ENCODE results near the gene XPO4.
A peak's percentile ranks its signal among the peaks of the same experiment; 100 is the strongest.
"Not testable (repeated sequence)": the region's sequence is repeated elsewhere in the genome, so short reads cannot be mapped to it uniquely, and the experiment has no call there.

Gene XPO4

DNA sequence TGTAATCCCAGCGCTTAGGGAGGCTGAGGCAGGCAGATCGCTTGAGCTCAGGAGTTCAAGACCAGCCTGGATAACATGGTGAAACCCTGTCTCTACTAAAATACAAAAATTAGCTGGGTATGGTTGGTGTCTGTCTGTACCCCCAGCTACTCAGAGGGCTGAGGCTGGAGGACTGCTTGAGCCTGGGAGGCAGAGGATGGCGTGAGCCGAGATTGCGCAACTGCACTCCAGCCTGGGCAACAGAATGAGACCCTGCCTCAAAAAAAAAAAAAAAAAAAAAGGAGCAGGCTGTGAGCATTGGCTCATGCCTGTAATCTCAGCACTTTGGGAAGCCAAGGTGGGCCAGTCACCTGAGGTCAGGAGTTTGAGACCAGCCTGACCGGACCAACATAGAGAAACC, 12.0 kb downstream of the XPO4 start:
- DNase-seq: not testable (repeated sequence)

DNA sequence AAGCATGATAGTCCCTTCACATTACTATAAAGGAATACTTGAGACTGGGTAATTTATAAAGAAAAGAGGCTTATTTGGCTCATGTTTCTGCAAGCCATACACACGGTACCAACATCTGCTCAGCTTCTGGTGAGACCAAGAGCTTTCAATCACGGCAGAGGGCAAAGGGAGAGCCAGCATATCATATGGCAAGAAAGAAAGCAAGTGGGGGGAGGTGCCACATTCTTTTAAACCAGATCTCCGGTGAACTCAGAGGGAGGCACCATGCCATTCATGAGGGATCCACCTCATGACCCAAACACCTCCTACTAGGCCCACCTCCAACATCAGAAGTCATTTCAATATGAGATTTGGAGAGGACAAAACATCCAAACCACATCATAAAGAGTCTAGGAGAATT, 20.3 kb downstream of the XPO4 start:
- no peak for DNase-seq

DNA sequence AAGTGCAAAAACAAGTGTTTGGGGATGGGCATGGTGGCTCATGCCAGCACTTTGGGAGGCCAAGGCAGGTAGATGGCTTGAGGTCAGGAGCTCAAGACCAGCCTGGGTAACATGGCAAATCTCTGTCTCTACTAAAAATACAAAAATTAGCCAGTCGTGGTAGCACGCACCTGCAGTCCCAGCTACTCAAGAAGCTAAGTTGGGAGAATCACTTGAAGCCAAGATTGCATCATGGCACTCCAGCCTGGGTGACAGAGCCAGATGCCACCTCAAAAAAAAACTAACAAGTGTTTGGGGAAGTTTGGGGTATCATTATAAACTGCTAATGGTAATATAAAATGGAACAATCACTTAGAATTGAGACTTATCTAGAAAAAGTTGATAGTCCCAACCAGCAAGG, 24.6 kb downstream of the XPO4 start:
- no peak for DNase-seq

DNA sequence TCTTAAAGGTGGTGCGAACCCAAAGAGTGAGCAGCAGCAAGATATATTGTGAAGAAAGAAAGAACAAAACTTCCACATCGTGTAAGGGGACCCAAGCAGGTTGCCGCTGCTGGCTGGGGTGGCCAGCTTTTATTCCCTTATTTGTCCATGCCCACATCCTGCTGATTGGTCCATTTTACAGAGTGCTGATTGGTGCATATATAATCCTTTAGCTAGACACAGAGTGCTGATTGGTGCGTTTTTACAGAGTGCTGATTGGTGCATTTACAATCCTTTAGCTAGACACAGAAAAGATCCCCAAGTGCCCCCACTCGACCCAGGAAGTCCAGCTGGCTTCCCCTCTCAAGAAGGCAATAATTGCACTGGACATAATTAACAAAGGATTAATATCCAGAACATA, 25.7 kb downstream of the XPO4 start:
- DNase-seq: not testable (repeated sequence)

DNA sequence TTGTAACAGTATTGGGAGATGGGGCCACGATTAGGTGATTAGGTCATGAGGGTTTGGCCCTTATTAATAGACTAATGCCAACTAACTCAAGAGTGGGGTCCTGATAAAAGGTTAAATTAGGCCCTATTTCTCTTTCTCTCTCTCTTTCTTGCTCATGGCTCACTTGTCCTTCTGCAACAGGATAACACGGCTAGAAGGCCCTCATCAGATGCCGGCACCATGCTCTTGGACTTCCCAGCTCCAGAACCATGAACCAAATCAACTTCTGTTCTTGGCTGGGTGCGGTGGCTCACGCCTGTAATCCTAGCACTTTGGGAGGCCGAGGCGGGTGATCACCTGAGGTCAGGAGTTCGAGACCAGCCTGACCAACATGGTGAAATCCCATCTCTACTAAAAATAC, 28.1 kb downstream of the XPO4 start:
- DNase-seq: not testable (repeated sequence)

DNA sequence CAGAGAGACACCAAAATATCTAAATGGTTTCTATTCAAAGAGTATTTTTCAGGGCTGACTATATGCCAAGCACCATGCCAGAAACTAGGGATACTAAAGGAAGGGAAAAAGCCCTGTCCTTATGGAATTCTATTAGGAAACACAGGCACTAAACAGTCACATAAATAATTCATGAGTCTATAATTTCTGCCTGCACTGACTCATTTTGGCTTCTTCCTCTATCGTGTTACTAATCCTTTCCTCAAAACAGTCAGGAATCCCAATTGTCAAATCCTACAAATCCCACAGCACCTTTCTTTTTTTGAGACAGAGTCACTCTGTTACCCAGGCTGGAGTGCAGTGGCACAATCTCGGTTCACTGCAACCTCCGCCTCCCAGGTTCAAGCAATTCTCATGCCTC, 29.2 kb downstream of the XPO4 start:
- no peak for DNase-seq

DNA sequence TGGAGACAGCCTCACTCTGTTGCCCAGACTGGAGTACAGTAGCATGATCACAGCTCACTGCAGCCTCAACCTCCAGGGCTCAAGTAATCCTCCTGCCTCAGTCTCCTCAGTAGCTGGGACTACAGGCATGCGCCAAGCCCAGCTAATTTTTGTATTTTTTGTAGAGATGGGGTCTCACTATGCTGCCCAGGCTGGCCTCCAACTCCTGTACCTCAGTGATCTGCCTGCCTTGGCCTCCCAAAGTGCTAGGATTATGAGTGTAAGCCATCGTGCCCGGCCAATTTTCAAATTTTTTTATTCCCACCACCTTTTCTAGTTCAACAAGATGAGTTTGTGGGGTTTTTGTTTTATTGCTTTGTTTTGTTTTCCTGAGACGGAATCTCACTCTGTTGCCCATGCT, 31.7 kb downstream of the XPO4 start:
- DNase-seq: no peak

DNA sequence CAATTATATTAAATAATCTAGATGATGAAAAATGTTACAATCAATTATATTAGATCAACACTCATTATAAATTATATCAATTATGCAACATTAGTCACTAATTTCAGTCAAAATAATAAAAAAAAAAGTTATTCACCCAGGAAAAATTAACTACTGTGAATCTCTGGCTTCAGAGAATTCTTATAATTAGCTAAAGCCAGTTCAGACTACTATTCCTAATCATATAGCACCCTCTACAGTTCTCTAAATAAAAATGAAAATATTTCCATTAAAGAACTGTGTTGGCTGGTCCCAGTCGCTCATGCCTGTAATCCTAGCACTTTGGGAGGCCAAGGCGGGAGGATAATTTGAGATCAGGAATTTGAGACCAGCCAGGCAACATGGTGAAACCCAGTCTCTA, 33.0 kb downstream of the XPO4 start:
- DNase-seq: no peak

DNA sequence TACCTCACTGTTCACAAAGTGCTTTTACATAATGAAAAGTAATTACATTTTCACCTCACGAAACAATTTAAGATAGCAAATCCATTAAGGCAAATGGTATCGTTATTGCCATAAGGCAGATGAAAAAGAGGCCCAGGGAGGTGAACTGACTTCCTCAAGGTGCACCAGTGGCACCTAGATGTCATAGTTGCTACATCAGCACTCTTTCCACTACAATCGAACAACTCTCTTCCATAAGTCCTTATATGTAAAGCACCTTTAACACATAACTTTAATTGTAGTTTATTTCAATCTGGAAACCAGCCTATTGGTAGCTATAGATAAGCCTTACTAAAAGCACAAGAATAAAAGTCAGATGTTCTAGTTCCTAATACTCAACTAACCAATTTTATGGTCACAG, 35.1 kb downstream of the XPO4 start:
- no peak for DNase-seq

DNA sequence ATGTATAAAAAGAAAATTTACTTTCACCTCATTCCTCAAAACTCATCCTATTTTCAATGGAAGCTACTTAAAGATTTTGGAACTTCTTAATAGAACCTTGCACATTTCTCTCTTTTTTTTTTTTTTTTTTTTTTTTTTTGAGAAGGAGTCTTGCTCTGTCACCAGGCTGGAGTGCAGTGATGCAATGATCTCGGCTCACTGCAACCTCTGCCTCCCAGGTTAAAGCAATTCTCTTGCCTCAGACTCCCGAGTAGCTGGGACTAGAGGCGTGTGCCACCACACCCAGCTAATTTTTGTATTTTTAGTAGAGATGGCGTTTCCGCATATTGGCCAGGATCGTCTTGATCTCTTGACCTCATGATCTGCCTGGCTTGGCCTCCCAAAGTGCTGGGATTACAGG, 40.9 kb downstream of the XPO4 start:
- not testable (repeated sequence) for DNase-seq

DNA sequence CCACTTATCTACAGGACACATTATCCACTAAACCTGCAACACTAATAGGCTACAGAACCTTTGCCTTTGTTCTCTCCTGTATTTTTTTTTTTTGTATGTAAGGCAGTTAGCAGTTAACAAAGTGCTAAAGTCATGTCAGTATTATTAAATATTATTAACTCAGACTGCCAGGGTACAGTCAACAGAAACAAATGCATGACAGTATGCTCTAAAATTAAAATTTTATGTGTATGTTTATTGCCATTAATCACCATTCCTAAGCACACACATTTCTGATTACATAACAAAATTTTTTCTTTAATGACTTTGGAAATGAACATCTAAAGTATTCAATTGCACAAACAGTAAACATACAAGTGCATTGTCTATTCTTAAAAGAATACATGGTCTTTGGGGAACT, 41.7 kb downstream of the XPO4 start:
- DNase-seq: no peak

DNA sequence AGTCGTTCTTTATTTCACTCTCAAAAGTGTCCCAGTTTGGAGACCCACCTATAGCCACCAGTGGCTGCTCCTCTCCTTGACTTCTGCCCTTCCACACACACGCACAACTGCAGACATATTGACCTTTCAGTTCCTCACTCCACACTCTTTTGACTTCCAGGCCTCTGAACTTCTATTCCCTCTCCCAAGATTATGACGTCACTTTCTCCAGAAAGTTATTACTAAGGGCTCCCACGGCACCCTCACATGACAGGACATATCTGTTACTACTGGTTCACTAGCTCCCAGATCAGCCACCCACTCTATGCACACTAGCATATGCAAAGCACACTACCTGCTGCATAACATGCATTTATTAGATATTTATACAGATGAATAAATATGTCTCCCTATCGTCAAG, 45.9 kb downstream of the XPO4 start:
- DNase-seq: no peak

DNA sequence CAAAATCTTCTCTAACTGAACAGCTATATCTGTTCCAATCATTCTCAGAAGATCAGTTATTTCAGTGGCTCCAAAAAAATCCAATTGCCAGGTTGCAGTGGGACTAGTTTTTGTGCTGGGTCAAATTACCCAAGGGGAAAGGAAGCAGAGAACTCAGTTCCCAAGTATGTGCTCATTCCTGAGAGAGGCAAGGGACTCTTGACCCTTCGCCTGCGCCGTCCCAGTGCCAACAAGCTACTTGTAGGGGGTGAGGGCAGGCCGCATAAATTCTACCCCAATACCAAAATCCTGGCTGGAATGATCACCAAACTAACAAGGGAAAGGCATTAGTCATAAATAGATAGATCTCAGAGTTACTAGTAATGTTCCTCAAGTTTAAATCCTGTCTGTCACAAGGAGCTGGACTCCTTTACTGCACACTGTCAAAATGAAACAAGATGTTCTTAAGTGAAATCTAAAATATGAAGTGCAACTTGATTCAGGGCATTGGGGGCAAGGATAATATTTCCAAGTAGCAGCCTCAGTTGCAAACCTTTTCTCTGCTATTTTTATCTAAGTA, 50.6 kb downstream of the XPO4 start:
- no peak for DNase-seq

DNA sequence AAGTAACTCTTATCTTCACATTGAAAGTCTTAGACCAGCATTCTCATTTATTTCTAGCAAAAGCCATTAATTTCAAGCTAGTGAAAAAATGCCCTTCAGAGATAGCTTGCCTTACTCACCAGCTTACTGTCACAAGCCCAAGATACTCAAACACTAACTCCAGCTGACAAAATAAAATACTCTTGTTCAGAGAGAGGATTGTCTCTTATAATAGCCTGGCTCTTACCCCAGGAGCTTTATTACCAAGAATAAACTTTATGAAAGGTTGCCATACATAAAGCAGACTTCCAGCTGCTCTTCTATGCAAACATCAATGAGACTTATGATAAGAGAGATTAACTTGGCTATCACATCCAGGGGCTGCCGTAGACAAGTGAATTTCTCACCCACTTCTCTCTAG, 53.6 kb downstream of the XPO4 start:
- no peak for DNase-seq

DNA sequence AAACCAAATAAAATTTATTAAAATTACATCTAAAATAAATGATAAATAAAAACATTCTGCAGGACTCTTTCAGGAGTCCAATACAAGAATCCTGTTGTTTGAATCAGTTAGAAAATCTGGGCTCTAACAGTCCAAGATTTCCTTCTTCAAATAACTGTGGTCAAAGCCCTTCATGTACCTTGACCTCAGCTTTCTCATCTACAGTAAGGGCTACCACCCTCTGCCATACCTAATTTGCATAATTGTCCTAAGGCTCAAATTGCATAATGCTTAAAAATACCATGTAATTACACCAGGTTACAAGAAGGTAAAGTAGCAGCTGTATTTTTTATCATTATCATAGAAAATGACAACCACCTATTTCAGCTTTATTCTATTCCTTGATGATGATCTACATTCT, 54.3 kb downstream of the XPO4 start:
- no peak for DNase-seq

DNA sequence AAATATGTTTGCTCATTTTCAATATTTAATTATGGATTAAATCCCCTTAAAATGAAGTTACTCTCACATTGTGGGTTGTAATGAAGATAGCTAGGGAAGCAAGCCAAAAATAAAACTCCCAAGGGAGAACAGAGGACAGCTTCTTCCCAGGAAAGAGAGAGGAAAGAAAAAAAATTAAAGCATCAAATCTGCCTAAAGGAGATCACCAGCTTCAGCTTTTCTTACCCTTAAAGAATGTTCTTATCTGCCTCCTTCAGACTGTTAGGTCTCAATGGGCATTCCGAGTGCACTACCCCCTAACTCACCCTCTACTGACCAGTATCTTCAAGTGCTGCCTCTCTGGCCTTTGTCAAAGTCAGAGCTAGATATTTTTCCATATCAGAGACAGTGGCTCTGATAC, 55.2 kb downstream of the XPO4 start:
- no peak for DNase-seq

DNA sequence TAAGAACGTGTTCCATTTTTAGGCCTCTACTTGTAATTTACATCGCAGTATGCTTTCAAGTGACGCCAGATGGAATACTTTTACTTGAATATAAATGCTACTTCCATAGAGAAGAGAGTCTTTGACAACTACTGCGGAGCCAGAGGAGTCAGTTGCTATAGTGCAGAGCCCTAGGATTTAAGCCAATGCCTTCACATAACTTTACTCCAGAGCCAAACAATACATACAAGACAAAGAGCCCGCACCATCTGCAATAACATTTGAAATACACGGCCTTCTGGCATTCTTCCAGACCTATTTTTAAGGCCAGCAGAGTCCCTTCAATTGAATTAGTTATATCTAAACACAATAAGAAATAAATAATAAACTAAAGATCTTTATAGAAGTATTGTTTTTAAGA, 59.4 kb downstream of the XPO4 start:
- DNase-seq: no peak

DNA sequence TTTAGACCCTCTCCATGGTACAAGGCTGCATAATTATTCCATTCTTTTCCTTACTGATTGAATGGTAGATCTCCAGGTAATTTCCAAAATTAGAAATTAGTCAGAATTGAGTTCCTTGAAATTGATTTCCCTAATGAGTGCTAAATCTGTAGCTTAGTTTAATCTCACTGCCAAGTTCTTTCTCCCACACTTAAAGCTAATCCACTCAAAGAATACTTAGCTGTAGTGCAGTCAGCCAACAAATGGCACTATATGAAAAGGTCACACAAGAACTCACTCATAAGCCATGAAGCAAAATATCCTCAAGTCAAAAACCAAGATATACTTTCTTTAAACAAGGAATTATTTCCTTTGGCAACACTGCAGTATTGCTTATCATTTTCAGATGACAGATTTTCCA, 62.0 kb downstream of the XPO4 start:
- no peak for DNase-seq

DNA sequence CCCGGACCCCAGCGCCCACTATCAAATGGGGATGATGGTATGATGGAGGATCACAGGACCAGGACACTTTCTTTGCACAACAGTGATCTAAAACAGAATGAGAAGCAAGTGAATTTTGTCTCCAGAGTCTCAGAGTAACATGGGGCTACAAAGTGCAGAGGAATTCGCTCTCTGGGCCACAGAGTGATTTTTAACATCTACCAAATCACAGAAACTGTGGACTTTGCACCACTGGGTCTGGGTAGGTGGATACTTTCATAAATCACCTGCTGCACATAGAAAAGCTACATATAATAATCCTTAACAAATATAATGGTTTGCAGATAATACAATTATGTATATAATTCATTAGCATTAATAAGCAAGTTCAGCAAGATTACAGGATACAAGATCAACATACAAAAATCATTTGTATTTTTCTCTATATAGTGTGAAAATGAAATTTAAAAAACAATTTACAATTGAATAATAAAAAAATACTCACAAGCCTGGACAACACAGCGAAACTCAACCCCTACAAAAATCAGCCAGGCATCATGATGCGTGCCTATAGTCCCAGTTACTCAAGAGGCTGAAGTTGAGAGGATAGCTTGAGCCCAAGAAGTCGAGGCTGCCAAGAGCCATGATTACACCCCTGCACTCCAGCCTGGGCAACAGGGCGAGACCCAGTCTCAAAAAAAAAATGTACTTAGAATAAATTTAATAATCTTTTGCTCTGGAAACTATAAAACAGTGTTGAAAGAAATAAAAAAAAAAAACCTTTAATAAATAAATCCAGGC, 68.5 kb downstream of the XPO4 start:
- DNase-seq: no peak

DNA sequence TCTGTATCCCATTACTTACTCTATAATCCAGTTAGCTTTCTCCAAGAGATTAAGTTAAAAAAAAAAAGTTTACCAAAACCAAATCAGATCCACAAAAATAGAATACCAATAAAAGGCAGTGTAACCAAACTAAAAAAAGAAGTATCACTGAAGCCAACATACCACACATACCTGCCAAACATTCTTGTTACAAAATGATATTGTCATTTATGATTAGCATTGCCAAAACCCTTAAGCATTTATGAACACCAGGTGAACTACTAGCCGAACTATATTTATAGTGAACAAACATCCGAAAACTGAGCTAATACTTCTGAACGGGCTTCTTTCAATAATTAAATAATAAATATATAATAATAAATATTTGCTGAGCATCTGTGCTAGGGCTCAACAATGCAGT, 69.7 kb downstream of the XPO4 start:
- DNase-seq: no peak

DNA sequence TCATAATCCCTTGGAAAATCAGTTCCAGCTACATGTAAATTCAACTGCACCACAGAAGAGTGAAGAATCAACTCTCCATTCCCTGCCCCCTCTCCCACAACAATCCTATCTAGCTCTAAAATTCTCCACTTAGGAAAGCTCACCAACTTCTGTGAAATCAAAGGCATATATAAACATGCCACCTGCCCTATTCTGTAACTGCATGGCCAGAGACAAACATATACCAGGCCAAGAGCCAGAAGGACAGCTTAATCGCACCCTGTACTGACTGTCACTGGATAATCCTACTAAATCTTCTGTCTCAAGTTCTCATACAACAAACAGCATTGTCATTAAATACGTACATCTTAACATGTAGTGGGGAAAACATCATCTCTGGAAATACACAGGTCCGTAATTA, 70.6 kb downstream of the XPO4 start:
- DNase-seq: no peak

DNA sequence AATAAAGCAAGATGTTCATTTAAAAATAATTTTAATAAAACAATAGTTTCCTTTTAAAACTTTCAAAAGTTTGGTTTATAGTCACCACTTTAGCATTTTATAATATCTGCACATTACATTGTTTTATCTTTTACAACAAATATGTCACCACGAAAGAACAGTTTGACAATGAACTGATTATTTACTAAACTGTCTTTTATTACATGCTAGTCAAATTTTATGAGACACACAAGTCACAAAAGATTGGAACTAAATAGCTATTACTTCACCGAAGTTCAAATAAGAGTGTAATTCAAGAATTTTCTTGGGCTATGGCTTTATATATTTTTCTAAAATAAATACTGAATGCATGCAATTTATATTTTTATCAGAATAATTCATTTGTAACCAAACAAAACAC, 71.3 kb downstream of the XPO4 start:
- no peak for DNase-seq

DNA sequence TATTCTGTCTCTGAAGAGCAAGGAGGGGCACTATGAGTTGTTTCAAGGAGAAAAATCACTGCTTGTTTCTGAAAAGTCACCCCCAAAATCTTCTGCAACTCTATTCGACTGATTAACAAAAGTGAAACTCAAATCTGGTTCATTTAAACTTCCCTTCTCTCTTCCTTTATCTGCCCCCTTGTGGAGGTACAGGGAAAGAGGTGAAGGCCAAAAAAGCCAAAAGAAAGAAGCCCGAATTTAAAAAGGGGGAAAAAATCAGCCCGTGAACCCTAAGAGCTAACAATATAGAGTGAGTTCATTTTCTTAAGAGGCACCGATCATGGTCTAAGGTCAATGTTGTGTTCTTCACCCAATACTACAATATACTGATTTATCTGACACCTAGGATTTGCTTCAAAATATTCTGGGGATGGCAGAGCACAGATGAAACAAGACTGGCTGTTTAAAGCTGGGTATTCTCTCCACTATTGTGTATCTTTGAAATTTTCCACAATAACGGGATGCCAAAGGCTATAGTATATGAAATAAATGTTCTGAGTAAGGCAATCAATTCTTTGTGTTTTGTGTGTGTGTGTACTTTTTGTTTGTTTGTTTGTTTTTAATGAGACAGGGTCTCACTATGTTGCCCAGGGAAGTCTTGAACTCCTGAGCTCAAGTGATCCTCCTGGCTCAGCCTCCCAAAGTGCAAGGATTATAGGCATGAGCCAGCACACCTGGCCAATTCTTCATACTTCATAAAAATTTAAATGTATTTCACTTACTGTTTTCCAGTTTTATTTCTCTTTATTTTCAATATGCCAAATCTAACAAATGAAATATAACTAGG, 73.8 kb downstream of the XPO4 start:
- DNase-seq: peak in 5 of 6 experiments; percentile 3 to 82 (median 41)

Data from stimulated activated naive CD4-positive, alpha-beta T cell (primary cell).